Body of pancreas (tissue), 4 donors: ENCODE results near the gene HNRNPD. TPM values are rescaled to one million over a fixed set of nuclear protein-coding genes. Genes with fewer than 3 reads are reported as not detected.
"Not testable (repeated sequence)": the region's sequence is repeated elsewhere in the genome, so short reads cannot be mapped to it uniquely, and the experiment has no call there.

ENCODE experiments used
- ATAC-seq: fragments of 150-250 bp; one replicate; pipeline ENCODE4 v1.9.1; 2016
- DNase-seq, 4 donors: peaks; one replicate each; pipeline ENCODE4 v3.0.0-alpha.2; 2019
- H3K27ac ChIP-seq, 4 donors: fragments of 200-600 bp; sonication (generic); 1 replicate in 3 of 4; 2 replicates in 1 of 4; pipeline versions ENCODE4 v1.5.1 to v1.6.1; 2016 to 2019; ENCODE audit warnings: mild to moderate bottlenecking in 1 of 4, mixed read lengths in 1 of 4, moderate library complexity in 1 of 4
- H3K27me3 ChIP-seq, 2 donors: fragments of 200-600 bp; sonication (generic); one replicate each; pipeline ENCODE4 v1.6.0; 2016; ENCODE audit warnings: mild to moderate bottlenecking in 1 of 2
- H3K36me3 ChIP-seq, 2 donors: fragments of 200-600 bp; sonication (generic); replicated peaks in 1 of 2; 2 replicates each; pipeline ENCODE4 v1.5.1; 2016; ENCODE audit warnings: low read depth in 2 of 2; ENCODE audit not compliant: insufficient read depth in 1 of 2
- H3K4me1 ChIP-seq: fragments of 200-600 bp; sonication (generic); one replicate; pipeline ENCODE4 v1.6.0; 2016
- H3K4me3 ChIP-seq, 2 donors: fragments of 200-600 bp; sonication (generic); 1 replicate in 1 of 2; 2 replicates in 1 of 2; pipeline ENCODE4 v1.5.1; 2016 to 2019
- H3K9me3 ChIP-seq, 3 donors: fragments of 200-600 bp; sonication (generic); 1 replicate in 2 of 3; 2 replicates in 1 of 3; pipeline ENCODE4 v1.5.1; 2016
- POLR2A ChIP-seq, 3 donors: fragments of 450-650 bp; IDR thresholded peaks; one replicate each; pipeline ENCODE4 v1.6.1; 2016; ENCODE audit warnings: antibody characterized with exemption in 3 of 3, mild to moderate bottlenecking in 2 of 3
- WGBS, 2 donors: methylation state at CpG; one replicate each; pipeline ENCODE4 v1.1.5; 2017; 5-methylcytosine and 5-hydroxymethylcytosine counted together
- intact Hi-C: fragments of 100-400 bp; cut with DNase I; formaldehyde crosslinking; loops from one replicate; pipeline ENCODE4 v1.15.1; 2023
- small RNA-seq: library from RNA; depleted of rRNA; stranded (forward); fragments of <200 nt; gene quantifications from one replicate; pipeline ENCODE3, GENCODE V24; 2016
- total RNA-seq, 2 donors: library from RNA; depleted of rRNA; stranded (reverse); fragments of >200 nt; gene quantifications; one replicate each; pipeline ENCODE4 v1.1.0, GENCODE V29; 2016
- TF ChIP-seq, protein P1 (sequence below), 7 experiments: fragments of 450-650 bp in 4 of 7; fragments of 200-600 bp in 3 of 7; sonication (generic) in 3 of 7; IDR thresholded peaks; one replicate each; pipeline ENCODE4 v1.5.1; 2016 to 2019; ENCODE audit warnings: antibody characterized with exemption in 7 of 7

Gene HNRNPD
- total RNA-seq, 2 donors from 2014 or later, result 97.0 to 104 TPM

DNA sequence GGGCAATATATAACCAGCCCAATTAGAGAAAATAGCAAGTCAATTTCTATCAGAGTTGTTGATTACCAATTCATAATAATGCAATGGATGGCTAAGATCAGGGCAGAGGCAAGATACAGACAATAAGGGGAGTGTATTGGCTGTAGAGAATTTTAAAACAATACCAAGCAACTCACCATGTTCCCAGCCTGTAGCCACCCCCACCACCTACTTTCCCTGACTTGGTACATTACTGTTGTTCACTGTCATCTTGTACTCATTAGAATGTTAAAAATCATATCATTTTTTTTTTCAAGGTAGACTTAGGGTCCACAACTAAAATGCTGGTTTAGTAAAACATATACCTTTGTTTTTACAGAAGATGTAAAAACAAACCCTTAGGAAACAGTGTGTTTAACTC is 27.7 kb downstream of the HNRNPD start:
- DNase-seq (no peak), ATAC-seq (no peak)
- Histone ChIP-seq H3K4me1 (peaks cover 3% of the 10 kb centered on the region), H3K27ac (no peak overlapping the region), H3K9me3 (no peaks in the 10 kb centered on the region), H3K4me3 (no peak overlapping the region), H3K36me3 (peaks cover 0 to 1% of the 10 kb centered on the region in 2 donors), H3K27me3 (no peaks in the 10 kb centered on the region)
- TF ChIP-seq, protein P1, sequence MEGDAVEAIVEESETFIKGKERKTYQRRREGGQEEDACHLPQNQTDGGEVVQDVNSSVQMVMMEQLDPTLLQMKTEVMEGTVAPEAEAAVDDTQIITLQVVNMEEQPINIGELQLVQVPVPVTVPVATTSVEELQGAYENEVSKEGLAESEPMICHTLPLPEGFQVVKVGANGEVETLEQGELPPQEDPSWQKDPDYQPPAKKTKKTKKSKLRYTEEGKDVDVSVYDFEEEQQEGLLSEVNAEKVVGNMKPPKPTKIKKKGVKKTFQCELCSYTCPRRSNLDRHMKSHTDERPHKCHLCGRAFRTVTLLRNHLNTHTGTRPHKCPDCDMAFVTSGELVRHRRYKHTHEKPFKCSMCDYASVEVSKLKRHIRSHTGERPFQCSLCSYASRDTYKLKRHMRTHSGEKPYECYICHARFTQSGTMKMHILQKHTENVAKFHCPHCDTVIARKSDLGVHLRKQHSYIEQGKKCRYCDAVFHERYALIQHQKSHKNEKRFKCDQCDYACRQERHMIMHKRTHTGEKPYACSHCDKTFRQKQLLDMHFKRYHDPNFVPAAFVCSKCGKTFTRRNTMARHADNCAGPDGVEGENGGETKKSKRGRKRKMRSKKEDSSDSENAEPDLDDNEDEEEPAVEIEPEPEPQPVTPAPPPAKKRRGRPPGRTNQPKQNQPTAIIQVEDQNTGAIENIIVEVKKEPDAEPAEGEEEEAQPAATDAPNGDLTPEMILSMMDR (IDR thresholded peaks at IDR 0.05), result no peak
- TF ChIP-seq POLR2A (IDR thresholded peaks at IDR 0.05), result no peak
- intact Hi-C loops, result no loop called here

DNA sequence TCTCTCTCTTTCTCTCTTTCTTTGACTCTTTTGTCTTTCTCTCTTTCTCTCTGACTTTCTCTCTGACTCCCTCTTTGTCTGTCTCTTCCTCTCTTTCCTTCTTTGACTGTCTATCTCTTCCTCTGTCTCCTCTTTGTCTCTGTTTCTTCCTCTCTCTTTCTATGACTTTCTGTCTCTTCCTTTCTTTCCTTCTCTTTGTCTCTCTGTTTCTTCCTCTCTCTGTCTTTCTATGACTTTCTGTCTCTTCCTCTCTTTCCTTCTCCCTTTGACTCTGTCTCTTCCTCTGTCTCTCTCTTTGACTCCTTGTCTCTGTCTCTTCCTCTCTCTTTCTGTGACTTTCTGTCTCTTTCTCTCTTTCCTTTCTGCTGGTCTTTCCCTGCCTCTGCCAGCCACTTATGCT is 38.7 kb downstream of the HNRNPD start:
- H3K27ac ChIP-seq, result no peak overlapping the region
- TF ChIP-seq, protein P1 (IDR thresholded peaks at IDR 0.05), result no peak
- TF ChIP-seq POLR2A (IDR thresholded peaks at IDR 0.05), result no peak
- DNase-seq (no peak), ATAC-seq (no peak)
- intact Hi-C loops, result no loop called here
- H3K4me1 ChIP-seq, result no peaks in the 10 kb centered on the region
- no peak overlapping the region for H3K4me3 ChIP-seq
- no peaks in the 10 kb centered on the region for H3K27me3 ChIP-seq
- H3K36me3 ChIP-seq, result no peaks in the 10 kb centered on the region
- no peaks in the 10 kb centered on the region for H3K9me3 ChIP-seq

DNA sequence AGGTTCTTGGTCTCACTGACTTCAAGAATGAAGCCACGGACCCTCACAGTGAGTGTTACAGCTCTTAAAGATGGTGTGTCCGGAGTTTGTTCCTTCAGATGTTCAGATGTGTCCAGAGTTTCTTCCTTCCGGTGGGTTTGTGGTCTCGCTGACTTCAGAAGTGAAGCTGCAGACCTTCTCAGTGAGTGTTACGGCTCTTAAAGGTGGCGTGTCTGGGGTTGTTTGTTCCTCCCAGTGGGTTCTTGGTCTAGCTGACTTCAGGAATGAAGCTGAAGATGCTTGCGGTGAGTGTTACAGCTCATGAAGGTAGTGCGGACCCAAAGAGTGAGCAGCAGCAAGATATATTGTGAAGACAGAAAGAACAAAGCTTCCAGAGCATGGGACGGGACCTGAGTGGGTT is 40.1 kb downstream of the HNRNPD start:
- DNase-seq, H3K4me1 ChIP-seq, H3K27ac ChIP-seq, H3K9me3 ChIP-seq, ATAC-seq, H3K27me3 ChIP-seq, H3K36me3 ChIP-seq, H3K4me3 ChIP-seq, intact Hi-C loops: not testable (repeated sequence)
- 87 to 90% methylated on average over 9 of the region's 9 CpGs for WGBS, 2 donors

DNA sequence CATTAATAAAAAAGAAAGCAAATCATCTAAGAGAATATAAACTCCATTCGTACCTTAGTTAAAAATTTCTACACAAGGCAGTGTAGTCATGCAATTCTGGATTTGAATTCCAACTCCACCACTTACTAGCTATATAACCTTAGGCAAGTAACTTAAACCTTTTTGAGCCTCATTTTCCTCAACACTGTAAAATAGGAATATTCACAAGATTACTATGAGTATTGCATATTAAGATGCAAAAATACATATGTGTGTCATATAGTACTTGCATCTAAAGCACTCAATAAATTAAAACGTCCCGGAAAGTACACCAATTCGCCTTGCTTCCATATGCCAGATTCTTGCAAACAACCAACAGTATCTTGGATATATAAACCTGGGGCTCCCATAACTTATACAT is 42.0 kb downstream of the HNRNPD start:
- Histone ChIP-seq H3K36me3 (no peaks in the 10 kb centered on the region), H3K4me3 (no peak overlapping the region), H3K9me3 (no peaks in the 10 kb centered on the region), H3K27ac (no peak overlapping the region), H3K27me3 (no peaks in the 10 kb centered on the region), H3K4me1 (no peaks in the 10 kb centered on the region)
- ATAC-seq (no peak), DNase-seq (no peak)
- WGBS, 2 donors, result 58 to 59% methylated on average over 4 of the region's 4 CpGs
- intact Hi-C loops, result no loop called here
- no peak for TF ChIP-seq POLR2A (IDR thresholded peaks at IDR 0.05)
- TF ChIP-seq, protein P1 (IDR thresholded peaks at IDR 0.05), result no peak

DNA sequence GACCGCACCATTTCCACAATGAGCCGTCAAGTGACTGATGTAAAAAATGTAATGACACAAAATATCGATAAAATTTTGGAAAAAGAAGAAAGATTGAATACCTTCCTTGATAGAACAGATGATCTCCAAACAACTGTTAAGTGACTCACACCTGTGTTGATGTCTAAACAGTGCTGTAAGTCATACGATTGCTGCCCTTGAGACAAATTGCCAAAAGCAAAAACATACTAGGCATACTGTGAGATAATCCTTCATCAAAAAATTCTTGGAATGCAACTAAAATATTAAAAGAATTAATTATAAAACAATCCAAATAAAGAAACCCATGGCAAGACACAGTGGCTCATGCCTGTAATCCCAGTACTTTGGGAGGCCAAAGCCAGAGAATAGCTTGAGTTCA is 53.4 kb downstream of the HNRNPD start:
- ATAC-seq, result no peak
- intact Hi-C loops, result no loop called here
- TF ChIP-seq POLR2A (IDR thresholded peaks at IDR 0.05), result no peak
- TF ChIP-seq, protein P1 (IDR thresholded peaks at IDR 0.05), result no peak
- DNase-seq, result no peak
- no peaks in the 10 kb centered on the region for H3K4me1 ChIP-seq
- no peaks in the 10 kb centered on the region for H3K9me3 ChIP-seq
- no peaks in the 10 kb centered on the region for H3K36me3 ChIP-seq
- WGBS, 2 donors, result 73 to 77% methylated on average over 4 of the region's 4 CpGs
- H3K27ac ChIP-seq, result no peak overlapping the region
- H3K4me3 ChIP-seq, result no peak overlapping the region
- no peaks in the 10 kb centered on the region for H3K27me3 ChIP-seq

DNA sequence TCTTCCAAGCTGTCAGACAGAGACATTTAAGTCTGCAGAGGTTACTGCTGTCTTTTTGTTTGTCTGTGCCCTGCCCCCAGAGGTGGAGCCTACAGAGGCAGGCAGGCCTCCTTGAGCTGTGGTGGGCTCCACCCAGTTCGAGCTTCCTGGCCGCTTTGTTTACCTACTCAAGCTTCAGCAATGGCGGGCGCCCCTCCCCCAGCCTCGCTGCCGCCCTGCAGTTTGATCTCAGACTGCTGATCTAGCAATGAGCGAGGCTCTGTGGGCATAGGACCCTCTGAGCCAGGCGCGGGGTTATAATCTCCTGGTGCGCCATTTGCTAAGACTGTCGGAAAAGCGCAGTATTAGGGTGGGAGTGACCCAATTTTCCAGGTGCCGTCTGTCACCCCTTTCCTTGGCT is 70.7 kb downstream of the HNRNPD start:
- not testable (repeated sequence) for DNase-seq

More for the DNA sequence above, 70.7 kb downstream of the HNRNPD start:
- H3K4me3 ChIP-seq, H3K4me1 ChIP-seq, intact Hi-C loops, H3K27me3 ChIP-seq, ATAC-seq, H3K27ac ChIP-seq, H3K36me3 ChIP-seq, H3K9me3 ChIP-seq: not testable (repeated sequence)
- 91 to 95% methylated on average over 9 to 12 of the region's 13 CpGs for WGBS, 2 donors

Small RNA genes lying within 50 kb of the gene (small RNA-seq; reads per million reads assigned to genes)
- not detected for gene RF00150

Other genes starting within 250 kb of the HNRNPD start
- 100 to 1,000 TPM; 130 to 131 TPM for gene HNRNPDL, start 56.5 kb upstream of the HNRNPD start, total RNA-seq
- 10 to 100 TPM in 1 of 2 donors, 1 to 10 TPM in 1; 6.3 to 17.4 TPM for gene ENOPH1, start 56.6 kb upstream of the HNRNPD start, total RNA-seq
- 1 to 10 TPM; 5.2 to 5.6 TPM for gene TMEM150C, start 188.0 kb upstream of the HNRNPD start, total RNA-seq